H9 (cell line): ENCODE measurements around the gene SLC2A9. TPM values are rescaled to one million over a fixed set of nuclear protein-coding genes. Genes with fewer than 3 reads are reported as not detected.

Experiments used
- DNase-seq: peaks from one replicate; pipeline ENCODE4 v3.0.0-alpha.2; 2017
- H2AFZ ChIP-seq: one replicate; pipeline ENCODE4 v1.6.1; 2013; ENCODE audit warnings: mild to moderate bottlenecking, low read length, control low read depth, moderate library complexity
- H2AK5ac ChIP-seq: 2 replicates; pipeline ENCODE4 v1.6.1; 2013; ENCODE audit warnings: low read length, control low read depth, mixed read lengths; ENCODE audit not compliant: insufficient read length
- H2BK120ac ChIP-seq: one replicate; pipeline ENCODE4 v1.6.1; 2013; ENCODE audit warnings: low read depth, mild to moderate bottlenecking, low read length, control low read depth, inconsistent platforms; ENCODE audit not compliant: poor library complexity, severe bottlenecking
- H2BK12ac ChIP-seq: 2 replicates; pipeline ENCODE4 v1.6.1; 2013; ENCODE audit warnings: low read length, control low read depth, mixed read lengths, low read depth; ENCODE audit not compliant: insufficient read length
- H2BK15ac ChIP-seq: 2 replicates; pipeline ENCODE4 v1.6.1; 2013; ENCODE audit warnings: low read depth, low read length, control low read depth
- H2BK20ac ChIP-seq: one replicate; pipeline ENCODE4 v1.6.1; 2013; ENCODE audit warnings: low read depth, mild to moderate bottlenecking, low read length, control low read depth, inconsistent platforms; ENCODE audit not compliant: poor library complexity, severe bottlenecking
- H2BK5ac ChIP-seq: 2 replicates; pipeline ENCODE4 v1.6.1; 2013; ENCODE audit warnings: low read length, control low read depth, mixed read lengths; ENCODE audit not compliant: insufficient read length
- H3K14ac ChIP-seq: 2 replicates; pipeline ENCODE4 v1.6.1; 2013; ENCODE audit warnings: low read length, control low read depth; ENCODE audit not compliant: insufficient read depth
- H3K18ac ChIP-seq: 2 replicates; pipeline ENCODE4 v1.6.1; 2013; ENCODE audit warnings: low read depth, mild to moderate bottlenecking, mixed read lengths, low read length, control low read depth; ENCODE audit not compliant: insufficient read length
- H3K23ac ChIP-seq: 2 replicates; pipeline ENCODE4 v1.6.1; 2013; ENCODE audit warnings: low read length, control low read depth, mixed read lengths, low read depth; ENCODE audit not compliant: insufficient read length
- H3K23me2 ChIP-seq: 2 replicates; pipeline ENCODE4 v1.6.1; 2013; ENCODE audit warnings: low read depth, mild to moderate bottlenecking, mixed read lengths, low read length, control low read depth; ENCODE audit not compliant: insufficient read length, poor library complexity, severe bottlenecking
- H3K27ac ChIP-seq: 2 replicates; pipeline ENCODE4 v1.5.1; 2013; ENCODE audit warnings: low read length, control low read depth, mixed read lengths, low read depth; ENCODE audit not compliant: insufficient read length
- H3K27me3 ChIP-seq: 2 replicates; pipeline ENCODE4 v1.6.1; 2013; ENCODE audit warnings: low read length, control low read depth, inconsistent platforms; ENCODE audit not compliant: insufficient read depth
- H3K4ac ChIP-seq: 2 replicates; pipeline ENCODE4 v1.6.1; 2013; ENCODE audit warnings: low read depth, mild to moderate bottlenecking, control low read depth, inconsistent platforms, low read length, moderate library complexity
- H3K4me1 ChIP-seq: 2 replicates; pipeline ENCODE4 v1.6.1; 2013; ENCODE audit warnings: low read length, control low read depth, inconsistent platforms; ENCODE audit not compliant: insufficient read depth
- H3K4me2 ChIP-seq: 2 replicates; pipeline ENCODE4 v1.6.1; 2013; ENCODE audit warnings: low read length, control low read depth, mixed read lengths; ENCODE audit not compliant: insufficient read length, insufficient read depth
- H3K56ac ChIP-seq: 2 replicates; pipeline ENCODE4 v1.6.1; 2013; ENCODE audit warnings: low read depth, mild to moderate bottlenecking, mixed read lengths, low read length, control low read depth; ENCODE audit not compliant: insufficient read length
- H3K79me1 ChIP-seq: 2 replicates; pipeline ENCODE4 v1.6.1; 2013; ENCODE audit warnings: low read depth, mild to moderate bottlenecking, moderate library complexity, low read length, control low read depth, inconsistent platforms; ENCODE audit not compliant: insufficient read depth, poor library complexity, severe bottlenecking
- H3K79me2 ChIP-seq: 2 replicates; pipeline ENCODE4 v1.6.1; 2013; ENCODE audit warnings: low read length, control low read depth, inconsistent platforms; ENCODE audit not compliant: insufficient read depth
- H3K9ac ChIP-seq: 2 replicates; pipeline ENCODE4 v1.6.1; 2013; ENCODE audit warnings: low read length, control low read depth, mixed read lengths; ENCODE audit not compliant: insufficient read length; ENCODE audit errors: extremely low read depth
- H3K9me3 ChIP-seq: one replicate; pipeline ENCODE4 v1.6.1; 2013; ENCODE audit warnings: low read depth, low read length, inconsistent platforms; ENCODE audit not compliant: control insufficient read depth
- H3T11ph ChIP-seq: one replicate; pipeline ENCODE4 v1.6.1; 2013; ENCODE audit warnings: mild to moderate bottlenecking, low read length, control low read depth, inconsistent platforms
- H4K20me1 ChIP-seq: one replicate; pipeline ENCODE4 v1.6.1; 2013; ENCODE audit not compliant: control insufficient read depth, insufficient read length, insufficient read depth
- H4K5ac ChIP-seq: 2 replicates; pipeline ENCODE4 v1.6.1; 2013; ENCODE audit warnings: low read depth, mild to moderate bottlenecking, mixed read lengths, low read length, control low read depth; ENCODE audit not compliant: insufficient read length
- H4K8ac ChIP-seq: replicated peaks from 2 replicates; pipeline ENCODE4 v1.6.1; 2013; ENCODE audit warnings: low read length, control low read depth, mixed read lengths, low read depth; ENCODE audit not compliant: insufficient read length
- H4K91ac ChIP-seq: 2 replicates; pipeline ENCODE4 v1.6.1; 2013; ENCODE audit warnings: low read depth, mild to moderate bottlenecking, moderate library complexity, mixed read lengths, low read length, control low read depth; ENCODE audit not compliant: insufficient read length
- H3K27ac Mint-ChIP-seq, 3 experiments: 2 replicates in 2 of 3; 3 replicates in 1 of 3; pipeline ENCODE4 v1.8.0; 2020 to 2021; ENCODE audit warnings: mixed read lengths in 3 of 3, mild to moderate bottlenecking in 1 of 3, moderate library complexity in 1 of 3
- H3K27me3 Mint-ChIP-seq: 2 replicates; pipeline ENCODE4 v1.8.0; 2021; ENCODE audit warnings: low read depth, mild to moderate bottlenecking, moderate library complexity, mixed read lengths
- H3K36me3 Mint-ChIP-seq, 3 experiments: 2 replicates in 2 of 3; 3 replicates in 1 of 3; pipeline ENCODE4 v1.8.0; 2020 to 2021; ENCODE audit warnings: low read depth in 3 of 3, mixed read lengths in 3 of 3; ENCODE audit not compliant: insufficient read depth in 1 of 3
- H3K4me1 Mint-ChIP-seq, 2 experiments: 2 replicates each; pipeline ENCODE4 v1.8.0; 2020; ENCODE audit warnings: mixed read lengths in 2 of 2
- H3K4me3 Mint-ChIP-seq, 2 experiments: 2 replicates in 1 of 2; 3 replicates in 1 of 2; pipeline ENCODE4 v1.8.0; 2020 to 2021; ENCODE audit warnings: mild to moderate bottlenecking in 2 of 2, mixed read lengths in 2 of 2, moderate library complexity in 1 of 2
- H3K9me3 Mint-ChIP-seq, 2 experiments: 2 replicates in 1 of 2; 3 replicates in 1 of 2; pipeline ENCODE4 v1.8.0; 2020; ENCODE audit warnings: mild to moderate bottlenecking in 2 of 2, mixed read lengths in 2 of 2, moderate library complexity in 1 of 2
- WGBS: extraction: QIAGEN DNeasy Blood & Tissue Kit; methylation state at CpG from one replicate; pipeline ENCODE4 v1.1.7; 2013; ENCODE audit warnings: missing lambda C conversion rate, low lambda C conversion rate, mixed read lengths; ENCODE audit not compliant: insufficient read length; ENCODE audit errors: extremely low coverage; 5-methylcytosine and 5-hydroxymethylcytosine counted together
- total RNA-seq: library from RNA; stranded (reverse); gene quantifications from 2 replicates; pipeline ENCODE4 v1.2.1, GENCODE V29; 2021
- TF ChIP-seq, protein P1 (sequence below): fragments of 200-600 bp; sonication (generic); conservative IDR thresholded peaks from 3 replicates; pipeline ENCODE4 v1.8.0; 2021; ENCODE audit warnings: antibody characterized with exemption, mild to moderate bottlenecking

SLC2A9 gene
- total RNA-seq, 1 experiment from 2014 or later, result 0.79 TPM

- H3K23me2 ChIP-seq, result no peaks in the 10 kb centered on the region
- H3K4me1 ChIP-seq, result no peaks in the 10 kb centered on the region
- no peak overlapping the region for H2BK20ac ChIP-seq
- Mint-ChIP-seq H3K4me1 (peaks cover 2 to 9% of the 10 kb centered on the region in 2 experiments; a peak in 2 of 4 replicates), H3K4me3 (no peak overlapping the region), H3K9me3 (peaks cover 3 to 5% of the 10 kb centered on the region in 2 experiments; a peak in 3 of 5 replicates), H3K27ac (no peak overlapping the region), H3K36me3 (peaks cover 0 to 4% (median 0%) of the 10 kb centered on the region in 3 experiments; a peak in 2 of 7 replicates), H3K27me3 (peaks cover 9% of the 10 kb centered on the region)
- no CpG with 5 or more reads among the region's 5 CpGs for WGBS
- H2BK120ac ChIP-seq, result no peak overlapping the region
- H2BK15ac ChIP-seq, result no peak overlapping the region
- no peaks in the 10 kb centered on the region for H3K27me3 ChIP-seq
- no peak overlapping the region for H3K23ac ChIP-seq
- no peak overlapping the region for H3K18ac ChIP-seq
- H3K4ac ChIP-seq, result no peak overlapping the region
- H4K8ac ChIP-seq, result no peak overlapping the region
- no peaks in the 10 kb centered on the region for H3K79me2 ChIP-seq
- H3K79me1 ChIP-seq, result no peaks in the 10 kb centered on the region
- H3K9me3 ChIP-seq, result no peaks in the 10 kb centered on the region
- no peak overlapping the region for H2BK12ac ChIP-seq
- no peak overlapping the region for H3T11ph ChIP-seq
- no peak overlapping the region for H3K56ac ChIP-seq
- no peak overlapping the region for H2AK5ac ChIP-seq
- H2BK5ac ChIP-seq, result no peak overlapping the region
- no peak overlapping the region for H2AFZ ChIP-seq
- no peak overlapping the region for H3K9ac ChIP-seq
- DNase-seq, result no peak
- no peaks in the 10 kb centered on the region for H4K20me1 ChIP-seq
- no peak overlapping the region for H3K4me2 ChIP-seq
- H3K27ac ChIP-seq, result no peak overlapping the region
- no peak overlapping the region for H4K5ac ChIP-seq
- no peak overlapping the region for H4K91ac ChIP-seq
- H3K14ac ChIP-seq, result no peak overlapping the region
- TF ChIP-seq, protein P1, sequence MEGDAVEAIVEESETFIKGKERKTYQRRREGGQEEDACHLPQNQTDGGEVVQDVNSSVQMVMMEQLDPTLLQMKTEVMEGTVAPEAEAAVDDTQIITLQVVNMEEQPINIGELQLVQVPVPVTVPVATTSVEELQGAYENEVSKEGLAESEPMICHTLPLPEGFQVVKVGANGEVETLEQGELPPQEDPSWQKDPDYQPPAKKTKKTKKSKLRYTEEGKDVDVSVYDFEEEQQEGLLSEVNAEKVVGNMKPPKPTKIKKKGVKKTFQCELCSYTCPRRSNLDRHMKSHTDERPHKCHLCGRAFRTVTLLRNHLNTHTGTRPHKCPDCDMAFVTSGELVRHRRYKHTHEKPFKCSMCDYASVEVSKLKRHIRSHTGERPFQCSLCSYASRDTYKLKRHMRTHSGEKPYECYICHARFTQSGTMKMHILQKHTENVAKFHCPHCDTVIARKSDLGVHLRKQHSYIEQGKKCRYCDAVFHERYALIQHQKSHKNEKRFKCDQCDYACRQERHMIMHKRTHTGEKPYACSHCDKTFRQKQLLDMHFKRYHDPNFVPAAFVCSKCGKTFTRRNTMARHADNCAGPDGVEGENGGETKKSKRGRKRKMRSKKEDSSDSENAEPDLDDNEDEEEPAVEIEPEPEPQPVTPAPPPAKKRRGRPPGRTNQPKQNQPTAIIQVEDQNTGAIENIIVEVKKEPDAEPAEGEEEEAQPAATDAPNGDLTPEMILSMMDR, result no peak
These were observed 154.4 kb downstream of the SLC2A9 start for GRCh38 chr4:9866931-9867330.
